HPDE6-E6E7 (cell line): ENCODE measurements around the gene BIRC6.
"Not testable (repeated sequence)": the region's sequence is repeated elsewhere in the genome, so short reads cannot be mapped to it uniquely, and the experiment has no call there.

ENCODE experiments used
- DNase-seq: peaks from one replicate; pipeline ENCODE4 v3.0.0; 2011; ENCODE audit warnings: missing footprints; ENCODE audit errors: extremely low spot score

The BIRC6 gene

DNA sequence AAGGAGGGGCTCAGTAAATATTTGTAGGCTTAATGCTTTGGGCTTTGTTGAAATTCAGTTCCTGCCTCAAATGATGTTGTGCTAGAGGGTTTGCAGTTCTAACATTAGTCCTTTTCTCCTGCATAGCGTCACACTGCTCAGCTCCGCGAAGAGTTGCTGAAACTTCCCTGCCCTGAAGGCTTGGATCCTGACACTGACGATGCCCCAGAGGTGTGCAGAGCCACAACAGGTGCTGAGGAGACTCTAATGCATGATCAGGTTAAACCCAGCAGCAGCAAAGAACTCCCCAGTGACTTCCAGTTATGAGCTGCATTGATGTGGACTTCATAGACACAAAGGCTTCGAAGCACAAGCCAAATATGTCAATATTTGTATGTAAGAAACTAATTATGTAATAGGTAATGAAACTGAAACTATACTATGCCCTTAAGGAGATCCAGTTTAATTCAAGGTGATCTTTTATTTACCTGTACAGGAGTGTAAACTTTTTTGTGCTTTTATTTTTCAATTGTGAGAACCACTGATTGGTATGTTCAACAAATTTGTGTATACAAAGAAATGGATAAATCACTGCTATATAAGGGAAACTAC lies 260.9 kb downstream of the BIRC6 start:
- no peak for DNase-seq

- DNase-seq, result no peak
These were observed 265.9 kb downstream of the BIRC6 start for GRCh38 chr2:32622570-32623310.

DNA sequence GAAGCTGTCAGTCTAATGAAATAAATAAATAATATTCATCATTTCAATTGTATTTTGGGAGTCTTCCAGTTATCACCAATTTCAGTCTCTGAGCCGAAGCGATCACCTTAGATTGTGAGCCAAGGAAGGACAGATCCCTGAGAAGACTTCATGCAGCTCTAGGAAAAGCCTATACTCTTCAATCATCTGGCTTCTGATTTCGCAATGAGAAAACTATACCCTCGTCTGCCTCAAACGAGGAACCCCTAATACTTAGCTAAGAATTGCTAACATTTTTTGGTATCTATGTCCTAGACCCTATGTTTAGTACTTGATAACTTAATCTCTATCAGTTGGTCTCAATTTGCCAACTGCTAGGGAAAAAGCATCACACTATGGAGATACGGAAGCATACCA lies 266.5 kb downstream of the BIRC6 start:
- no peak for DNase-seq

DNA sequence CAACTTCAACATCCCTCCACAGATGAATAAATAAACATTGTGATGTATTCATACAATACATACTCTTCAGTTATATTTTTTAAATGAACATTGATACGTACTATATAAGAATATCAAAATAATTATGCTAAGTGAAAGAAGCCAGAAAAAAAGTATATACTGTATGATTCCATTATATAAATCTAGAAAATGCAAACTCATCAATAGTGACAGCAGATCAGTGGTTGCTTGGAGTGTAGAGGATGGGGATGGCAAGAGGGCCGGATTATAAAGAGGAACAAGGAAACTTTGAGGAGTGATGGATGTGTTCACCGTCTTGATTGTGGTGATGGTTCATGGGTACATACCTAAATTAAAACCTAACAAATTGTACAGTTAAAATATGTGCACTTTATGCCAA lies 268.0 kb downstream of the BIRC6 start:
- no peak for DNase-seq

GRCh38 chr2:32626639-32627221 lies 269.9 kb downstream of the BIRC6 start:
- DNase-seq, result no peak

- peak; percentile 31 for DNase-seq
These were observed 270.6 kb downstream of the BIRC6 start for GRCh38 chr2:32627441-32627813.

GRCh38 chr2:32627814-32628579 lies 271.2 kb downstream of the BIRC6 start, which contains the start of gene TTC27:
Gene TTC27 (plus strand): TSS chr2:32628050. CDS start chr2:32628293, 243 bp downstream.
- DNase-seq, result peak; percentile 93

GRCh38 chr2:32632089-32632488 lies 275.3 kb downstream of the BIRC6 start:
- DNase-seq, result no peak

DNA sequence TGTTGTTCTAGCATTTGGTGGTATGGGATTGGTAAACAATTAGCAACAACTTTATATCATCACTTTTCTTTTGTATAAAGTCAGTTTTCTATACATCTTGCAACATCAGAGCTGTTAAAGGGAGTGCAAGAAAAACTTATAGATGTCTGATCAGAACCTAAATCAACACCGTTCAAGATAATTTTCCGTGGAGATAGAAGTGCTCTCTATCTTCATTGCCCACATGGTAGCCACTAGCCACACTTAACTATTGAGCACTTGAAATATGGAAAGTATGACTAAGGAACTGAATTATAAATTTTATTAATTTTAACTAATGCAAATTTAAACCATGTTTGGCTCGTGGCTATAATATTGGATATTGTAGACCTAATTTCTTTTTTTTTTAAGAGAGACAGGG lies 276.2 kb downstream of the BIRC6 start:
- no peak for DNase-seq

GRCh38 chr2:32638548-32638947 lies 281.7 kb downstream of the BIRC6 start:
- DNase-seq, result not testable (repeated sequence)

- no peak for DNase-seq
These were observed 284.4 kb downstream of the BIRC6 start for GRCh38 chr2:32641180-32641579.

DNA sequence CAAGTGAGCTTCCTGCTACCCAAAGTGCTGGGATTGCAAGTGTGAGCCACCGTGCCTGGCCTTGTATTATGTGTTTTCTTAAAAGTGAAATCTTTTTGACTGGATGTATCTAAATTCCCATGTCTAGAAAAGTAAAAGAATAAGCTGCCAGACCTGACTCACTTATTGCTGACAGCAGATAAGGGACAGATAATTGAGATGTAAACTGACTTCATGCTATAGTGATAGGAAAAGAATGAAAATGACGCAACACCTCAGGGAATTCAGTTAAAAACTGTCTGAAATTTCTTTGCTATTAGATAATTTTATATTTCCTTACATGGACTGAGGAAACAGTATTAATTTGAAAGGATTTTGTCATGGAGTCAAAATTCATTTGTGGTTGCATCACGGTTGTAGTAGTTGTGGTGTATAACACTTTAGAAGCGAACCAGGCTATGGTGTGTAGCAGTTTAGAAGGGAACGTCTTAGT lies 290.4 kb downstream of the BIRC6 start:
- no peak for DNase-seq

- DNase-seq, result no peak
These were observed 295.9 kb downstream of the BIRC6 start for GRCh38 chr2:32652555-32653209.

DNA sequence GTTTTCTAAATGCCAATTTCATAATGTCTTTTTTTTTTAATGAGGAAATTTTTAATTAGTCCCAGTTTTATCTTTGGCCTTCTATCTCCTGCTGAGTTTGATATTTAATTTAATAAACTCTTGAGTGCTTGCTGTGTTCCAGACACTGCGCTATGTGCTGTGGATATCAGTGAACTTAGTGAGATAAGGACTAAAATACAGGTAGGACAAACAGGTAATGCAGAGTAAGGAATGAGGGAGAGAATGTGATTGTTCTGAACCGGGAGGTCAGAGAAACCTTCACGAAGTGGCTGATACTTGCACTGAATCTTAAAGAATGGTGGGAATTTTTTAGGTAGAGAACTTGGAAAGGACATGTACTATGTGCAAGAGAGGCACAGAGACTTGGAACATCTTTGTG lies 299.2 kb downstream of the BIRC6 start:
- DNase-seq, result no peak

GRCh38 chr2:32663864-32664263 lies 307.0 kb downstream of the BIRC6 start:
- no peak for DNase-seq

DNA sequence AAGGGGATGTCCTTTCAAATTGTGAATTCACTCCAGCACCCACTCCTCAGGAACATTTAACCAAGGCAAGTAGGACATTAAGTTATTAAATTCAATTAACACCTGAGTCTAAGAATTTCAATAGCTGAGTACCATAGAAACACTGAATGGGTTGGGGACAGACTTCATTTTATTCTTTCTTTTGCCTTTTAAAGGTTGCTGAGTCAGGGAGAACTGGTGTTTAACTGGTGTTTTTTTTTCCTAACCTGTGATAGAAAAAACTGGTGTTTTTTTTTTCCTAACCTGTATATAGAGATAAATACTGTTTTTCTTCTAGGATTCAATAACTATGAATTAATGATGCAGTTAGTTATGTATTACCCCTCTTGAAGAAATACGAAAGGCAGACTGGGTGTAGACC lies 309.9 kb downstream of the BIRC6 start:
- no peak for DNase-seq

GRCh38 chr2:32668254-32668653 lies 311.4 kb downstream of the BIRC6 start:
- no peak for DNase-seq
